NCI-H446 (cell line): ENCODE data around the gene TMCC2.
A peak's percentile ranks its signal among the peaks of the same experiment; 100 is the strongest.
"Not testable (repeated sequence)": the region's sequence is repeated elsewhere in the genome, so short reads cannot be mapped to it uniquely, and the experiment has no call there.

Source experiments
- DNase-seq, 2 experiments: peaks; one replicate each; lab custom pipeline; 2025; lab: John Stamatoyannopoulos, UW

TMCC2 gene, protein sequence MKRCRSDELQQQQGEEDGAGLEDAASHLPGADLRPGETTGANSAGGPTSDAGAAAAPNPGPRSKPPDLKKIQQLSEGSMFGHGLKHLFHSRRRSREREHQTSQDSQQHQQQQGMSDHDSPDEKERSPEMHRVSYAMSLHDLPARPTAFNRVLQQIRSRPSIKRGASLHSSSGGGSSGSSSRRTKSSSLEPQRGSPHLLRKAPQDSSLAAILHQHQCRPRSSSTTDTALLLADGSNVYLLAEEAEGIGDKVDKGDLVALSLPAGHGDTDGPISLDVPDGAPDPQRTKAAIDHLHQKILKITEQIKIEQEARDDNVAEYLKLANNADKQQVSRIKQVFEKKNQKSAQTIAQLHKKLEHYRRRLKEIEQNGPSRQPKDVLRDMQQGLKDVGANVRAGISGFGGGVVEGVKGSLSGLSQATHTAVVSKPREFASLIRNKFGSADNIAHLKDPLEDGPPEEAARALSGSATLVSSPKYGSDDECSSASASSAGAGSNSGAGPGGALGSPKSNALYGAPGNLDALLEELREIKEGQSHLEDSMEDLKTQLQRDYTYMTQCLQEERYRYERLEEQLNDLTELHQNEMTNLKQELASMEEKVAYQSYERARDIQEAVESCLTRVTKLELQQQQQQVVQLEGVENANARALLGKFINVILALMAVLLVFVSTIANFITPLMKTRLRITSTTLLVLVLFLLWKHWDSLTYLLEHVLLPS

DNA sequence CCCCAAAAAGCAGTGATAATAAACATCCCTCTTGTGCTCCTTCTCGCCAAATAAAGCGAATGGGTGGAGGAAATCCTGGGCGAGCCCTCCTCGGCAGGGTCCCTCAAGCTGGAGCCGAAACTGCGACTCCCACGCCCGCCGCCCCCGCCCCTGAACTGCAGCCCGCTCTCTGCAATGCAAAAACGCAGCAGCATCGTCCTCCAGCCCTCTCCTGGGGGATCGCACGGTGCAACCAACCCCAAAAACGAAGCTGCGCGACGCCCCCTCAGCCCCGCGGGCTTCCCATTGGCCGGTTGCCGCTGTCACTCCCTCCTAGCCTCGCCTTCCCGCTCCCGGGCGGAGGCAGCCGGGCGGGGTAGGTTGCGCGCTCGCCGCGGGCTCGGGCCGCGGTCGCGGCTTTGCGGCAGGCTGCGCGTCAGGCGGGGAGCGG lies at the start of gene TMCC2:
TSS of gene TMCC2 (plus strand) at position 363 of the 430 bp plus-strand sequence. CDS start 619 bp downstream, outside the sequence.
- DNase-seq: peak; percentile 90 to 98

DNA sequence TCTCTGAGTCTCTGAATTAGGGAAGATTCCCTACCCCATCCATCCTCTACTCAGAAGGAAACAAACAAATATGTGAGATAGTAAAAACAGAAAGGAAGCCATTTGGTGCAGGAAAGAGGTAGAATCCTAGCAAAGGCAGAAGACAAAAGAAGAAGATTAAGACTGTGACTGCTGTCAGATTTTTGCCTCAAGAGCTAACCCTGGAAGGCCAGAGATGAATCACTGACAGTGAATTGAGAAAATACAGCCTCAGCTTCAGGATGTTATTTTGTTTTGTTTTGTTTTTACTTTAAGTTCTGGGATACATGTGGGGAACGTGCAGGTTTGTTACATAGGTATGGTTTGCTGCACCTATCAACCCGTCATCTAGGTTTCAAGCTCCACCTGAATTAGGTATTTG lies 47.9 kb upstream of the TMCC2 start:
- no peak for DNase-seq

DNA sequence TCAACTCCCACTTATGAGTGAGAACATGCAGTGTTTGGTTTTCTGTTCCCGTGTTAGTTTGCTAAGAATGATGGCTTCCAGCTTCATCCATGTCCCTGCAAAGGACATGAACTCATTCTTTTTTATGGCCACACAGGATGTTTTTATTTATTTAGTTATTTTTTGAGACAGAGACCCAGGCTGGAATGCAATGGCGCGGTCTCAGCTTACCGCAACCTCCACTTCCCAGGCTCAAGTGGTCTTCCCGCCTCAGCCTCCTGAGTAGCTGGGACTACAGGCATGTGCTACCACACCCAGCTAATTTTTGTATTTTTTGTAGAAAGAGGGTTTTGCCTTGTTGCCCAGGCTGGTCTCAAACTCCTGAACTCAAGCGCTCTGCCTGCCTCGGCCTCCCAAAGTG lies 47.4 kb upstream of the TMCC2 start:
- DNase-seq: not testable (repeated sequence)

DNA sequence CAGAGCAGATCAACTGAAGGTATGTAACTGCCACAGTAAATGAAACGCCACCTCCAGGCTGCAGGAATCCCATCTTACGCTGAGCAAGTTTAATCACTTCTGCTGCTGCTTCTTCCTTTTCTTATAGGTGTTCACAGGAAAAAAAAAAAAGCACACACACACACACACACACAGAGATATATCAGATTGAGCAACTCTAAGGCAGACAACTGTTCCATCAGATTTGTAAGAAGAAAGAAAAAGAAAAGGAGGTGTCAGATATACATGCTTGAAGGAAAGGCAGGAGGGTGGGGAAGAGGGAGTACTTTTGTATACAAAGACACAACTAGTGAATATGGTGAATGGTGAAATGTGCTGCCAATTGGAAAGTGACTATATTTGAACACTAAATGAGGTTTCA lies 44.8 kb upstream of the TMCC2 start:
- DNase-seq: no peak

DNA sequence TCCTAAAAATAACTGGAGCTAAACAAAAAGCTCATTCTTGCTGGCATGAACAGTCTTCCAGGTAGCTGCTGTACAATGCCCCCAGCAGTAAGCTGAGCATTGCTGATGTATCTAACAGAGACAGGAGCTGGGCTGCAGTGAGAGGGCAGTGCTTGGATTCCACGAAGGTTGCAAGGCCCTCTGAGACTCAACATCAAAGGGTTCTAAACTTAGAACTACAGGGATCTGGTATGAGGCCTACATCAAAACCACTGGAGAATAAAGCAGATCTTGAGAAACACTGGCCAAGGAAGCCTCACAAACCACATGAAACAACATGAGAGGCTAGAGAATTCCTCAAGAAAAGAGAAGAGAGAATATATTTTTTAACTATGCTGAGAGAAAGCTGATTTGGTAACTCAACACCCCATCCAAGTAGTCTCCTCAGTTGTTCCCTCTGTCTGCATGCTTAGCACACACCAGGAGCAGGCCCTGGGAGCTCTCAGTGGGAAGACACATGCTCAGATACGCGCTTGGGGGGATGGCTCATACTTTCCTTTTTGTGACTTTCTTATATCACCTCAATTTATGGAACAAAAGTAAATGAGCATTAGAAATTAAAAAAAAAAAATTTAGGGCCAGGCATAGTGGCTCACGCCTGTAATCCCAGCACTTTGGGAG lies 43.9 kb upstream of the TMCC2 start:
- DNase-seq: no peak

DNA sequence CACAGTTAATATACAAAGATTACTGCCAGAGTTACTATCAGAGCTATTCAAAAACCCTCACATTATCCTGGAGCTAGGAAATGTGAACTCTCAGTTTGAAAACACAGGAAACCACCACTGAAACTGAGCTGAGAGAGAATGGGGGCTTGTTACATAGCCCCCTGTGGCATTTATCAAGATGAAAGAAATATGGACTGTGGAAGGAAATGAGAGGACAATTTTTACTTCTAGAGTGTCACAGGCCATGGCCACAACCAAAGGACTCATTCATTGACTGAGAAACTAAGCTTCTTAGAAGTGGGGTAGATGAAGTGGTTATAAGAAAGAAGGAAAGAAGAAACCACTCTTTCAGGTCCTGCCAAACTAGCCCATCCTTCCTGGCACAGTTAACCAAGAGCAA lies 41.6 kb upstream of the TMCC2 start:
- DNase-seq: no peak

DNA sequence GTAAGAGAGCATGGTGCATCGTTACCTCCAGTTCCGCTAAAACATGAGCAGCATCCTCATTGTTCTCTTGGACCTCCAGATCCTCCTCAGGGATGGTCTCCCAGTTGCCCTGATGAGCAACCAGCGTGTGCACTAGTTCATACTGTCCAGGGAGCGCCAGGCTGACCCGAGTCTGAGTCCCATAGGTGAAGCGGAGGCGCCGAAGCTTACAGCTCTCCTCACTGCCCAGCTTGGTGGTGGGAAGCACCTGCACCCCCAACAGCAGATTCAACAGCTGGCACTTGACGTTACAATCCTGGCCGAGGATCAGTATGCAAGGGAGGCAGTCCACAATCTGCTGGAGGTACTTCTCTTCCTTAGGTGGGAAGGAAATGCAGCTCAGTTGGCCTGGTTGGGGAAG lies 40.3 kb upstream of the TMCC2 start:
- DNase-seq: no peak

DNA sequence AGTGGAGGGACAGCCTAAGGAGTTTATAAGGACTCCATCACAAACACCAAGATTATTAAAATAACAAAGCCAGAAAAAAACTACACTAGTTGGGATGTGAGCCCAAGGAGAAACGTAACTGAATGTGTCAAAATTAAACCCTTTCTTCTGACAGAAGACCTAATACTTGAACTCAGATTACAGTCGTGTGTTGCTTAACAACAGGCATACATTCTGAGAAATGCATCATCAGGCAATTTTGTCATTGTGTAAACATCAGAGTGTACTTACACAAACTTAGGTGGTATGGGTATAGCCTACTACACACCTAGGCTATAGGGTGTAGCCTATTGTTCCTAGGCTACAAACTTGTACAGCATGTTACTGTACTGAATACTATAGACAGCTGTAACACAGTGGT lies 39.6 kb upstream of the TMCC2 start:
- DNase-seq: no peak

DNA sequence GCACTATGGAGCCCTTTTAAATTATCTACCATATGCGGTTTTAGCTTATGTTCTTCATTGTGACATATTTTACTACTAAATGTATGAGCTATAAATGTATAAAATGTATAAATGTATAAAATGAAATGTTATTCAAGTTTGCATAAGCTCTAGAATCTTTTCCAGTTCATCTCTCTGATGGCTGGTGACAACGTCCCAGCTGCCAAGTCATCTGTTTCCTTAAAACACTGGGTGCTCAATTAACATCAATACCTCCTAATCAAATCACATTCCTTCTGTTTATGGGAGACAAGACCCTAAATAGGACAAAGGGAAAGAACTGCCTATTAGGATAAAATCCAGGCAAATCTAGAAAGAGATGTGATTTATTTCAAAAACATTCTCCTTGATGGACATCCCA lies 39.1 kb upstream of the TMCC2 start:
- no peak for DNase-seq

DNA sequence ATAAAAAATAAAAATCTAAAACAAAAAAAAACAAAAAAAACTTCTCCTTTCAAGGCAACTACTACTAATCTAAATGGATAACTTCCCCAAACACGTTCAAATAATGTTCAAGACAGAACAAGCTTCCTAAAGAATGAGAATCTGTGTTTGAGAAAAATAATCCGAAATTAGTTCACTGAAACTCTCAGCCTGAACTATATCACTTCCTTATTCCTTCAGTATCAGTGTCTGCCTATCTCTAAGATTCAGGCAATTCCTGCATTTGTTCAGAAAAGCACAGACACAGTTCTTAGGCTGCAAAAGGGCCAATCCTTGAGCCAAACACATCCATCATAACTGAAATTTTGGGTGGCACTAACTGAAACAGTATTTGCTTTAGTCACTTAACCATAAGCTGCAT lies 38.6 kb upstream of the TMCC2 start:
- no peak for DNase-seq

DNA sequence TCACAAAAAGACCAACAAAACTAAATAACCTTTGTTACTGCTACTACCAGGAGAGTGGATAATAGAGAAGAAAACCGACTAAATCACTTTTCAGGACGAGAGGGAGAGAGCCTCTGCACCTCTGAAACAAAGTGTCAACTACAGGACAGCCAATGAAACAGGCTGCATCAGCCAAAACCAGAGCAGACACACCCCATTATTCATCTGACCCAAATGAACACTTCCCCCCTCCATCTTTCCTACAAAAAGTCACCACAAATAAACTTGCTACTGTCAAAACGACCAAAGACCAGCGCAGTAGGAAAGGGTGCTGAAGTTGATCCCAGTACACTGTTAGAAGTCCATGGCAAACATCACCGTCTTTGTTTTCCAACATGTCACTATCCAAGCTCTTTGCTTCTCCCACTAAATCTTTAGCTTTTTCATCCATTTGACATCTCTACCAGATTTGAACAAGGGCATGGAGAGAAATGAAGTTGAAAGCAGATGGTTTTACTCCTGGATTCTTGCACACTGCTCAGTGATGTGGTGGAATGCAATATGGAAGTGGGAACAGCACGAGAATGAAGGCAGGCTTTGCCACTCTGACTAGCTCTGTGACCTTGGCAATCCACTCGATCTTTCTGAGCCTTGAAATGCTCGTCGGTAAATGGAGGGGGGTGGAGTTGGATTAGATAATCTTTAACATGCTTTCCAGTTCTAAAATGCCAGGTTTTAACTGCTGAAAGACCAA lies 36.7 kb upstream of the TMCC2 start:
- no peak for DNase-seq

DNA sequence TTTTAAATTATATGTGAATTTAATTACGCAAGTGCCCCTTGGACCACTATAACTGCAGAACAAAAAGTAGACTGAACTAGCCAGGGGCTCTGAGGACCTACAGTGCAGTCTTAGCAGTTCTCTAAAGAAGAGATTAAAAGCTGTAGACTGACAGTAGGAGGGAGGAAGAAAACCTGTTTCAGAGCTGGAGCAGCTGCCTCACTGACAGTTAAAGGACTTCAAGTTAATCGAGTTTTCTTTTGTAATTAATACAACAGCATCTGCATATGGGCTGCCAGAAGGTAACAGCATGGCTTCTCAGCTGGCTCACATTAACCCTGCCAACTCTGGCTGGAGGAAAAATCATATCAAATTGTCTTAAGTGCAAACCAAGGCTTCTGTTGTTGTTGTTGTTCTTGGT lies 36.1 kb upstream of the TMCC2 start:
- DNase-seq: peak; percentile 31 to 79

DNA sequence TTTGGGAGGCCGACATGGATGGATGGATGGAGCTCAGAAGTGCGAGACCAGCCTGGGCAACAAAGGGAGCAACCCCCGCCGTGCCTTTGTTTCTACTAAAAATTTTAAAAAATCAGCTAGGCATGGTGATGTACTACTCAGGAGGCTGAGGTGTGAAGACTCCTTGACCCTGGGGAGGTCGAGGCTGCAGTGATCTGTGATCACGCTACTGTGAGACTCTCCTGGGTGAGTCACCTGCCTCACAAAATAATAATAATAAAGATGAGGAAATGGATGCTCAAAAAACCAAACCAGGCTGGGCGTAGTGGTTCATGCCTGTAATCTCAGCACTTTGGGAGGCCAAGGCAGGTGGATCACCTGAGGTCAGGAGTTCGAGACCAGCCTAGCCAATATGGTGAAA lies 35.5 kb upstream of the TMCC2 start:
- no peak for DNase-seq

DNA sequence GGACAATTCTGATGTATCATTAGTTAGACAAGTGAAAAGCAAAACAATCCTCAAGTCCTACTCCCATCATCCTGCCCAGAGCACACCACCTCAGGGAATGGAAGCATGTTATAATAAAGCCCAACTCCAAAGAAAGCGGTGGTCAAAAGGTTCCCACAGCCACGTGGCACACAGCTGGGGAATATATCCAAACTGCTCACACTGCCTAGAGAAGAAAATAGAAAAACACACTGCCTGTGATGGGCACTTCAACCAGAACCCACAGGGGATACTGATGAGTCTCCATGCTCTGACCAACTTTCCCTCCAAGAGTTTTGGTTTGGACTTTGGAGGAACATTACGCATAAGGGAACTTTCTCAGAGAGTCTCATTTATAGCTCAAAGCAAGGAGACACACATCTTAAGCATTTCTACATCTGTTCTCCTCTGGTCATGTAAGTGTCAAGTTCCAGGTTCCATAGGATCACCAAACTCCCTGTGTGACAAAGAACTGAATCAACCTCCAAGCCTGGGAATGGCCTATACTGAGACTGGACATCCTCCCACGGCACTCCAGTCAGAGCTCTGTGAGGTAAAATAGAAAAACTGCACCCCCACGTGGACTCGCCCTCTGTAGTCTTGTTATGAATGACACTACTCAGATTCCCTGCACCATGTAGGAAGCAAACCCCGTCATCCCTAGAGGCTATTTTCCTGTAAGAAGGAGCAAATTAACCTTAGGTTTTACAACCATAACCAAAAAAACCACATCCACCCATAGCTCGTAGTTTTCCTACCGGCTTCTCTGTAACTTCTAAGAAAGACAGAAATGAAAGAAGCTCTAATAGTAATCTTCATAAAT lies 28.4 kb upstream of the TMCC2 start:
- DNase-seq: no peak

DNA sequence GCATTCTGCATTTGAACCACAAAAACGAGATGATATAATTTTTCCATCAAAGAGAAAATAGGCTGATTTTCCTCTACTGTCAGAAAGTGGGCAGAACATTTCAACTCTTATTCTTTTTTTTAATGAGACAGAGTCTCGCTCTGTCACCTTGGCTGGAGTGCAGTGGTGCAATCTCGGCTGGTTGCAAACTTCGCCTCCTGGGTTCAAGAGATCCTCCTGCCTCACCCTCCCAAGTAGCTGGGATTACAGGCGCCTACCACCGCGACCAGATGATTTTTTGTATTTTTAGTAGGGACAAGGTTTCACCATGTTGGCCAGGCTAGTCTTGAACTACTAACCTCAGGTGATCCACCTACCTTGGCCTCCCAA lies 27.8 kb upstream of the TMCC2 start:
- DNase-seq: no peak

DNA sequence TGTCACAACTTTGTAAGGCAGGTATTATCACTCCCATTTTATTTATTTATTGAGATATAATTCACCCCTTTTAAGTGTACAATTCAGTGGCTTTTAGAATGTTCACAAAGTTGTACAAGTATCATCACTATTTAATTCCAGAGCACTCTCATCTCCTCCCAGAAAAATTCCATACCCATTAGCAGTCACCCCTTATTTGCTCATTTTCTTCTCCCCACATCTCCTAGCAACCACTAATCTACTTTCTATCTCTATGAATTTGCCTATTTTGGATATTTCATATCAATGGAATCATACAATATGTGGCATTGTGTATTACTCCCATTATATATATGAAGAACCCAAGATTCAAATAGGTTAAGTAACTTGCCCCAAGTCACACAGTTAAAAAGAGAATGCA lies 23.2 kb upstream of the TMCC2 start:
- DNase-seq: no peak

DNA sequence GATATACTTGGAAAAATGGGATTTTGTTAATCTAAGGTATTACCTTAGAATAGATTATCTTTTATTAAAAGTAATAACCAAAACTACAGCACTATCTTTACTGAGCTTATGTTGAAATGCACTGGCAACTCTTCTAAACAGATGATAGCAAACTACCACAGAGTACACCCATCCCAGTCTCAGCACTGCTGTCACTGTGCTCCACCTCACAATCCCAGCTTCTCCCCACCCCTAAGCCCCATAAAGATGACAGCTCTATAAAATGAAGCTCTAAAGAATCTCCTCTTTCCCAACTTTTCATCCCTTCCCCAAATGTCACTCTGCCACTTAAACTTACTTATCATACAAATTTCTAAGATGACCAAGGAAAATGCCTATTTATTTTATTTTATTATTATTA lies 22.7 kb upstream of the TMCC2 start:
- no peak for DNase-seq

DNA sequence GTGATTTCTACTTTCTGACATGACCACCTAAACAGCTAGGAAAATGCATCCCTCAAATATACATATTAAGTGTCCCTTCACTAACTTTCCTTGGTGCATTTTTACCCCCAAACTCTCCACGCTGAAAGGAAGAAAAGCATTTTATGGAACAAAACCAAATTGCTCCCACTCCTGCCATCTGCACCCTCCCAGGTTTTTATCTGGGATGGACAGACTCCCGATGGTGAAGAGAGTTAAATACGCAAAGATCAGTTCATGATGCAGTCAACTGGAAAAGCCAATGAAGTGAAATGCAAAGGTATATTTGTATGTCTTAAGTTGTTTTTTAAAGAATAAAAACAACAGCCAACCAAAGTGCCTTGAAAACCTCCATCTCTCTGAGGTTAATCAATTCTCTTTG lies 18.9 kb upstream of the TMCC2 start:
- DNase-seq: no peak

DNA sequence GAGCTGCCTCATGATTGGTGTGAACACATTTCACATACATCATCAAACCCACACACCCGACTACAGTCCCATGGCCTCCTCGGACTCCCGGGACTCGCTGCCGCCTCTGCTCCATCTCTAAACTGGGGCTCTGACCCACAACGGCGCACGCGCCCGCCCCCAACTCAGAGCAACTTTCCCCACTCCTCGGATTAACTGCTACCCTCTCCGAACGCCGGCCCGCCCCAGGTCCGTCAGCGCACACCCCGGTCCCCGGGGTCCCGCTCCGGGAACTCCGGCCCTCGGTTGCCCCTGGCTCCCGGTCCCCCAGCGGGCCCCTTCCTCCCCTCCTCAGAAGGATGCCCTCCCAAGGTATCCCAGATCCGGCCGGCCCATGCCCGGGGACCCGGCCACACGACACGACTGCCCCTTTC lies 17.0 kb upstream of the TMCC2 start:
- no peak for DNase-seq

DNA sequence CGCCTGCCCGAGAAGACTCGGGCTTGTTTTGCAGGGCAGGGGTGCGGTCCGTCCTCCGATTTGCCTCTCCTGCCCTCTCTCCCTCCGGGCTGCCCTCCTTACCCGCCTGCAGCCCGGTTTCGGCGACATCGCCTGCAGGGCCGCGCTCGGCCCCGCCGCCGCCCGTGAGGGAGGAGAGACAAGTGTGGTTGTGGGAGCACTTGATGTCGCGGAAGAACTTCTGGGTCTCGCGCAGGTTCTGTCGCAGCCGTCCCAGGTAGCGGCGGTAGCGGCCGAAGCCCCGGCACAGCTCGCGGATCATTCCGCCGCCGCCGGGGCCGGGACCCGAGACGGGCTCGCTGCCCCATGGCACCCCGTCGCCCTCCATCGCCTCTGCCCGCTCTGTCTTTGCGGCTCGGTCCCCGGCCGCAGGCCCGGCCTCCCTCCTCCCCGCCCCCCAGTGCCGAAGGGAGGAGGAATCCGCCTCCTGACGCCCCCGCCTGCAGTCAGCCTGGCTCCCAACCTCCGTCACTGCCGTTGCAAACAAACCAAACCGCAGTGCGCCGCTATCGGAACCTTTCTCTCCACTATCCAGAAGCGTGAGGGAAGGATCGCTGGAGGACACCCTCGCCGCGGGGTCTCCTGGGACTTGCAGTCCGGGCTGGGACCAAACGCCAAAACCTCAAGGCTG lies 16.4 kb upstream of the TMCC2 start, which contains the start of gene DSTYK:
TSS of gene DSTYK (minus strand) at position 534 of the 670 bp plus-strand sequence. CDS start at position 367, 167 bp downstream.
- DNase-seq: peak; percentile 90 to 98
